ENCODE data around the gene OR10T2.
"Not testable (repeated sequence)": the region's sequence is repeated elsewhere in the genome, so short reads cannot be mapped to it uniquely, and the experiment has no call there.

The OR10T2 gene

DNA sequence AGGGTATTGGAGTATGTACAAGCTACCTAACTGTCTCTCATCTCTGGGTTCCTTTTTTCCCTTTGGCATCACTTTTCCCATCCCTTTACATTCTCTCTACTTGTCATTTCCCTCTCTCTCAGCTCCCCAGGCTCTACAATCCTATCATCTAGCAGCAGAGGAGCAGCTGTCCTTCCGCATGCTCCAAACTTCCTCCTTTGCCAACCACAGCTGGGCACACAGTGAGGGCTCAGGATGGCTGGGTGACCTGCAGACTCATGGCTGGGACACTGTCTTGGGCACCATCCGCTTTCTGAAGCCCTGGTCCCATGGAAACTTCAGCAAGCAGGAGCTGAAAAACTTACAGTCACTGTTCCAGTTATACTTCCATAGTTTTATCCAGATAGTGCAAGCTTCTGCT lies 45.0 kb downstream of the OR10T2 start:
- no peak for DNase-seq

DNA sequence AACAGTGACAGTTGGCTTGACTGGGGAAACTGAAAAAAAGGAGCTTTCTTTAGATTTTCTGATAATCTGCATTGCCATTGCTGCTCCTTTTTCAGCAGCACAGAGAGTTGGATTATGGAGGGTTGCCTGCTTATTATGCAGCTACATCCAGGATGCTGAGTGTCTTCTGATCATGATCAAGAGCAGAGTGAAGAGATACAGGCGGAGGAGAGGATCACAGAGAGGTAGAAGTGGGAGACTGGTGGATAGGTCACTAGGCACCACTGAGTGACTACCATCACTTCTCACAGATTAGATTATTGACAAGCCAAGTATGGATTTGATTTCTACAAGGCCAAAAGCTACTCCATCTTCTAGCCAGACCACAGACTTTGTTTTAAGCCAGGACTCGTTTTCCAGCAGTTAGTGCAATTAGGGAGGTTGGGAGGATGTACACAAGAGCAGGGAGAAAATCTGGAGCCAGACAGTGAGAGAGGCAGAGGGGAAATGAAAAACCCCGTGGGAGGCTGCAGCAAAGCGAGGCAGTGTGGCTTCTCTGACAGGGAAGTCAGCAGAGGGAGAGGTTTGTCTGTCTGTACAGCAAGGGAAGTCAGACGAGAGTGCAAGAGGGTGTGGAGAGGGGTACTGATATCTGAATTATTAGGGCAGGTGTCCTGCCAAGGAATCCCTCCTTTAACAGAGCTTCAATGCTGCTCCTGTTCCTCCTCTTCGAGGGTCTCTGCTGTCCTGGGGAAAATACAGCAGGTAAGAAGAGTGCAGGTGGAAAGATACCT lies 45.8 kb downstream of the OR10T2 start, which contains the start of gene CD1E:
Gene CD1E, plus strand, starts transcription at position 592 of the 773 bp plus-strand sequence. Its CDS starts 95 bp downstream, at position 687.
- no peak for DNase-seq

DNA sequence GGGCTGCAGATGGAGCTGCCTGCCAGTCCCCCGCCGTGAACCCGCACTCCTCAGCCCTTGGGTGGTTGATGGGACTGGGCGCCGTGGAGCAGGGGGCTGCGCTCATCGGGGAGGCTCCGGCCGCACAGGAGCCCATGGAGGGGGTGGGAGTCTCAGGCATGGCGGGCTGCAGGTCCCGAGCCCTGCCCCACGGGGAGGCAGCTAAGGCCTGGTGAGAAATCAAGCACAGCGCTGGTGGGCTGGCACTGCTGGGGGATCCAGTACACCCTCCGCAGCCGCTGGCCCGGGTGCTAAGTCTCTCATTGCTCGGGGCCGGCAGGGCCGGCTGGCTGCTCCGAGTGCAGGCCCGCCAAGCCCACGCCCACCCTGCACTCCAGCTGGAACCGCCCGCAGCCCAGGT lies 50.3 kb downstream of the OR10T2 start:
- not testable (repeated sequence) for DNase-seq
